IMR-90 (cell line): ENCODE results near the gene TCF7L1.

ENCODE experiments used
- CEBPB ChIP-seq: IDR thresholded peaks from 2 replicates; pipeline ENCODE4 v1.6.1; 2012; ENCODE audit warnings: low read depth, low read length, improper control_type of control experiment
- CHD1 ChIP-seq: IDR thresholded peaks from 2 replicates; pipeline ENCODE4 v1.6.1; 2012; ENCODE audit warnings: low read depth, low read length, improper control_type of control experiment
- CTCF ChIP-seq: conservative IDR thresholded peaks from 2 replicates; pipeline ENCODE4 v1.5.1; 2012; ENCODE audit warnings: mild to moderate bottlenecking, low read depth, low read length, improper control_type of control experiment
- FOS ChIP-seq: fragments of 150-350 bp; IDR thresholded peaks from 2 replicates; pipeline ENCODE4 v1.6.1; 2016; ENCODE audit warnings: low read depth, low read length
- MAZ ChIP-seq: IDR thresholded peaks from 2 replicates; pipeline ENCODE4 v1.6.1; 2012; ENCODE audit warnings: low read depth, mild to moderate bottlenecking, low read length, improper control_type of control experiment, moderate library complexity, borderline replicate concordance
- MXI1 ChIP-seq: IDR thresholded peaks from 2 replicates; pipeline ENCODE4 v1.6.1; 2012; ENCODE audit warnings: low read depth, mild to moderate bottlenecking, low read length, moderate library complexity, borderline replicate concordance
- NFE2L2 ChIP-seq: fragments of 150-350 bp; IDR thresholded peaks from 2 replicates; pipeline ENCODE4 v1.6.1; 2016; ENCODE audit warnings: low read depth, mild to moderate bottlenecking, low read length
- POLR2A ChIP-seq: IDR thresholded peaks from 2 replicates; pipeline ENCODE4 v1.6.1; 2012; ENCODE audit warnings: mild to moderate bottlenecking, low read depth, low read length
- RAD21 ChIP-seq: IDR thresholded peaks from 2 replicates; pipeline ENCODE4 v1.6.1; 2012; ENCODE audit warnings: low read length, improper control_type of control experiment
- SMC3 ChIP-seq: fragments of 150-350 bp; IDR thresholded peaks from 2 replicates; pipeline ENCODE4 v1.6.1; 2016; ENCODE audit warnings: low read depth, mild to moderate bottlenecking, antibody characterized with exemption, low read length, moderate library complexity

- TF ChIP-seq CEBPB (no peak), SMC3 (no peak), CHD1 (no peak), CTCF (no peak), NFE2L2 (no peak), POLR2A (no peak), MXI1 (no peak), FOS (no peak), MAZ (no peak), RAD21 (no peak)
Observed at GRCh38 chr2:85195956-85196355, 62.8 kb downstream of the TCF7L1 start.
